Hippocampal formation (tissue), 2 donors: Measurements from ENCODE around the gene MDH2.
"Not testable (repeated sequence)": the region's sequence is repeated elsewhere in the genome, so short reads cannot be mapped to it uniquely, and the experiment has no call there.

Experiments used
- DNase-seq, 2 donors: peaks; one replicate each; lab custom pipeline; 2025; lab: John Stamatoyannopoulos, UW

Gene MDH2

DNA sequence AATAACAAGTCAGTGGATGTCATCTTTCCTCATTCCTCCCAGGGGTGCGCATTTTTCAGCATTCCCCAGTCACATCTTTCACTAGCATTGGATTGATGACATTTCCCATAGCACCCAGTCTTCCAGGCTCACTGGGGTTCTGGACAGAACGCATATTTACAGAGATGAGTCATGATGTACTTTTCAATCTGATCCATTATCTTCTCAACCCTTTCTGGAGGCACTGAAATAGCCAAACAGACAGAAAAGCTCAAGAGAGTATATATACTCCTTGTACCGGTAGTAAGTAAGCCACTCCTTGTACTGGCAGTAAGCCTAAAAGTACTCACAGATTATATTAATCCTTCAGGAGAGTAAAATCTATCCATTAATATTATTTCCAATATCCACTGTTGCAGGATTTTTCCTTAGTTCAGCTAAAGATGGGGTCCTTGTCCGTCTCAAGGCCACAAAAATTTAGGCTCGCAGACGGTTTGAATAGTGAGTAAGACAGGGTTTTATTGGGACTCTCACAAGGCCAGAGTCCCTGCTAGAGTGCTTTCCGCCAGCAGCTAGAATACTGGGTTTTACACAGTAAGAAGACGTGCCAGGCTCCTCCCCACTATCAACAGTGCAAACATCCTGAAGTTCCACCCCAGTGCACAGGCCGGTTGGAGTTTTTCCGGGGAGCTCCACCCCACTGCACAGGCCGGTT lies 60.8 kb downstream of the MDH2 start:
- DNase-seq, result no peak

GRCh38 chr7:76113042-76113630 lies 65.2 kb downstream of the MDH2 start:
- DNase-seq, result not testable (repeated sequence)

GRCh38 chr7:76114742-76115141 lies 66.8 kb downstream of the MDH2 start:
- not testable (repeated sequence) for DNase-seq
